SHP77 (cell line): ENCODE measurements around the gene PIF1.
"Not testable (repeated sequence)": the region's sequence is repeated elsewhere in the genome, so short reads cannot be mapped to it uniquely, and the experiment has no call there.

Source experiments
- DNase-seq, 2 experiments: peaks; one replicate each; lab custom pipeline; 2025; lab: John Stamatoyannopoulos, UW

PIF1 gene

GRCh38 chr15:64809649-64810496 lies 15.6 kb downstream of the PIF1 start:
- peak; percentile 67 to 82 for DNase-seq

- no peak for DNase-seq
Observed at GRCh38 chr15:64808785-64809453, 16.5 kb downstream of the PIF1 start.

- DNase-seq: no peak
Observed at GRCh38 chr15:64807751-64808222, 17.7 kb downstream of the PIF1 start.

GRCh38 chr15:64807051-64807749 lies 18.2 kb downstream of the PIF1 start:
- no peak for DNase-seq

GRCh38 chr15:64806509-64806908 lies 18.9 kb downstream of the PIF1 start:
- no peak for DNase-seq

- no peak for DNase-seq
Observed at GRCh38 chr15:64804619-64805018, 20.8 kb downstream of the PIF1 start.

- no peak for DNase-seq
Observed at GRCh38 chr15:64803526-64803925, 21.9 kb downstream of the PIF1 start.

- no peak for DNase-seq
Observed at GRCh38 chr15:64800476-64800875, 25.0 kb downstream of the PIF1 start.

GRCh38 chr15:64798905-64799304 lies 26.5 kb downstream of the PIF1 start:
- not testable (repeated sequence) for DNase-seq

GRCh38 chr15:64795921-64796320 lies 29.5 kb downstream of the PIF1 start:
- DNase-seq: not testable (repeated sequence)

- not testable (repeated sequence) for DNase-seq
Observed at GRCh38 chr15:64795299-64795698, 30.1 kb downstream of the PIF1 start.

- no peak for DNase-seq
Observed at GRCh38 chr15:64792282-64792681, 33.2 kb downstream of the PIF1 start.

GRCh38 chr15:64791401-64791800 lies 34.0 kb downstream of the PIF1 start:
- DNase-seq: no peak

- no peak for DNase-seq
Observed at GRCh38 chr15:64783796-64784195, 41.7 kb downstream of the PIF1 start.

- DNase-seq: no peak
Observed at GRCh38 chr15:64782751-64783150, 42.7 kb downstream of the PIF1 start.

GRCh38 chr15:64781299-64781698 lies 44.1 kb downstream of the PIF1 start:
- DNase-seq: no peak

- no peak for DNase-seq
Observed at GRCh38 chr15:64780600-64781156, 44.8 kb downstream of the PIF1 start.

- no peak for DNase-seq
Observed at GRCh38 chr15:64779630-64780029, 45.8 kb downstream of the PIF1 start.

- no peak for DNase-seq
Observed at GRCh38 chr15:64779024-64779423, 46.4 kb downstream of the PIF1 start.

GRCh38 chr15:64776402-64776786 lies 49.1 kb downstream of the PIF1 start:
- DNase-seq: no peak

GRCh38 chr15:64775551-64776401 lies 49.7 kb downstream of the PIF1 start, which contains the start of gene RBPMS2:
TSS of gene RBPMS2 (minus strand) at chr15:64775589. CDS start at chr15:64775319, 270 bp downstream.
- no peak for DNase-seq
